AG09309 (cell line): Measurements from ENCODE around the gene TP53AIP1.

ENCODE experiments used
- DNase-seq: peaks from one replicate; pipeline ENCODE4 v3.0.0-alpha.2; 2010; ENCODE audit warnings: low read depth
- H3K4me3 ChIP-seq: 2 replicates; pipeline ENCODE4 v1.5.1; 2011; ENCODE audit warnings: mild to moderate bottlenecking, low read depth, low read length, moderate library complexity; ENCODE audit not compliant: control insufficient read depth
- CTCF ChIP-seq: IDR thresholded peaks from 2 replicates; pipeline ENCODE4 v1.5.1; 2011; ENCODE audit warnings: mild to moderate bottlenecking, low read depth, low read length, inconsistent platforms; ENCODE audit not compliant: insufficient read depth, control insufficient read depth; ENCODE audit errors: missing control alignments

TP53AIP1 gene

GRCh38 chr11:128942817-128943427, at the start of gene TP53AIP1:
Gene TP53AIP1, minus strand, starts transcription at chr11:128942871. Its CDS starts 5,053 bp downstream, at chr11:128937818.
- DNase-seq: no peak
- no peak for TF ChIP-seq CTCF
- H3K4me3 ChIP-seq: no peak within 1 kb of the TSS

- TF ChIP-seq CTCF: no peak
- H3K4me3 ChIP-seq: no peak overlapping the region
- DNase-seq: no peak
These were observed 45.7 kb upstream of the TP53AIP1 start for GRCh38 chr11:128988242-128988970.

- DNase-seq: no peak
- no peak for TF ChIP-seq CTCF
- no peak overlapping the region for H3K4me3 ChIP-seq
These were observed 43.2 kb upstream of the TP53AIP1 start for GRCh38 chr11:128985880-128986279.

- DNase-seq: no peak
- no peak overlapping the region for H3K4me3 ChIP-seq
- no peak for TF ChIP-seq CTCF
These were observed 40.4 kb upstream of the TP53AIP1 start for GRCh38 chr11:128983023-128983422.

- no peak for TF ChIP-seq CTCF
- no peak for DNase-seq
- H3K4me3 ChIP-seq: no peak overlapping the region
These were observed 38.6 kb upstream of the TP53AIP1 start for GRCh38 chr11:128981254-128981653.

- H3K4me3 ChIP-seq: no peak overlapping the region
- no peak for TF ChIP-seq CTCF
- DNase-seq: no peak
These were observed 28.0 kb upstream of the TP53AIP1 start for GRCh38 chr11:128970598-128971190.
